ENCODE data around the gene PDCD6IP. TPM values are rescaled to one million over a fixed set of nuclear protein-coding genes. Genes with fewer than 3 reads are reported as not detected.
"Not testable (repeated sequence)": the region's sequence is repeated elsewhere in the genome, so short reads cannot be mapped to it uniquely, and the experiment has no call there.

The PDCD6IP gene
- total and polyA plus RNA-seq, 2 donors (not counting 1 experiment from before 2014, with no cell fraction given), result 99.4 to 146 TPM

DNA sequence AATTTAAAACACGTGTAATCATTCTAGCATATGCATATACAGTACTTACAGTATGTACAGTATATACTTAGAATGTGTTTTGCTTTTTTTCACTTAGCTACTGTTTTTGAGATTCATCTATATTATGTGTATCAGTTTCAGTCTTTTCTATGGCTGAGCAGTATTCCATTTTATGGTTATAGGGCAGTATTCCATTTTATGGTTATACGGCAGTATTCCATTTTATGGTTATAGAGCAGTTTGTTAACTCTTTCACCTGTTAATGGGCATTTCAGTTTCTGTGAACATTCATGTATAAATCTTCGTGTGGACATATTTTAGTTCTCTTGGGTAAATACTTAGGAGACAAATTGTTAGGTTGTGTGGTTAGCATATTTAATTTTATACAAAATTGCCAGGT, 40.9 kb downstream of the PDCD6IP start:
- Histone ChIP-seq H3K4me1 (ENCODE audit: control insufficient read depth, extremely low read depth, insufficient read depth, low read length) (no peaks in the 10 kb centered on the region), H3K4me3 (replicated peaks in 1 of 4; ENCODE audit: control extremely low read depth in 1 of 4, insufficient read depth in 1 of 4, low read depth in 3 of 4, low read length in 4 of 4) (no peak overlapping the region), H3K27ac (ENCODE audit: insufficient read depth, low read length) (no peak overlapping the region), H3K79me2 (ENCODE audit: control insufficient read depth, insufficient read depth, low read length) (no peaks in the 10 kb centered on the region), H3K4me2 (ENCODE audit: extremely low read depth, insufficient read depth, low read length) (no peak overlapping the region), H3K27me3 (ENCODE audit: control insufficient read depth, insufficient read depth, low read length) (no peaks in the 10 kb centered on the region), H3K9me3 (ENCODE audit: control insufficient read depth, insufficient read depth, low read depth, low read length) (no peaks in the 10 kb centered on the region), H4K20me1 (ENCODE audit: control insufficient read depth, extremely low read depth, insufficient read depth, low read length) (no peaks in the 10 kb centered on the region), H2AFZ (ENCODE audit: low read length) (no peak overlapping the region), H3K9ac (ENCODE audit: insufficient read depth, low read length) (no peak overlapping the region), H3K36me3 (ENCODE audit: control insufficient read depth, insufficient read depth, low read length) (no peaks in the 10 kb centered on the region)
- TF ChIP-seq, protein P1, sequence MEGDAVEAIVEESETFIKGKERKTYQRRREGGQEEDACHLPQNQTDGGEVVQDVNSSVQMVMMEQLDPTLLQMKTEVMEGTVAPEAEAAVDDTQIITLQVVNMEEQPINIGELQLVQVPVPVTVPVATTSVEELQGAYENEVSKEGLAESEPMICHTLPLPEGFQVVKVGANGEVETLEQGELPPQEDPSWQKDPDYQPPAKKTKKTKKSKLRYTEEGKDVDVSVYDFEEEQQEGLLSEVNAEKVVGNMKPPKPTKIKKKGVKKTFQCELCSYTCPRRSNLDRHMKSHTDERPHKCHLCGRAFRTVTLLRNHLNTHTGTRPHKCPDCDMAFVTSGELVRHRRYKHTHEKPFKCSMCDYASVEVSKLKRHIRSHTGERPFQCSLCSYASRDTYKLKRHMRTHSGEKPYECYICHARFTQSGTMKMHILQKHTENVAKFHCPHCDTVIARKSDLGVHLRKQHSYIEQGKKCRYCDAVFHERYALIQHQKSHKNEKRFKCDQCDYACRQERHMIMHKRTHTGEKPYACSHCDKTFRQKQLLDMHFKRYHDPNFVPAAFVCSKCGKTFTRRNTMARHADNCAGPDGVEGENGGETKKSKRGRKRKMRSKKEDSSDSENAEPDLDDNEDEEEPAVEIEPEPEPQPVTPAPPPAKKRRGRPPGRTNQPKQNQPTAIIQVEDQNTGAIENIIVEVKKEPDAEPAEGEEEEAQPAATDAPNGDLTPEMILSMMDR (conservative IDR thresholded peaks at IDR 0.05 in 1 of 2, IDR thresholded peaks at IDR 0.05 in 1 of 2; ENCODE audit: low read depth in 1 of 2, low read length in 2 of 2), result no peak
- no peak for TF ChIP-seq EZH2 (IDR thresholded peaks at IDR 0.05; ENCODE audit: low read length, missing control alignments)
- DNase-seq (ENCODE audit: low read depth in 2 of 2), result no peak

DNA sequence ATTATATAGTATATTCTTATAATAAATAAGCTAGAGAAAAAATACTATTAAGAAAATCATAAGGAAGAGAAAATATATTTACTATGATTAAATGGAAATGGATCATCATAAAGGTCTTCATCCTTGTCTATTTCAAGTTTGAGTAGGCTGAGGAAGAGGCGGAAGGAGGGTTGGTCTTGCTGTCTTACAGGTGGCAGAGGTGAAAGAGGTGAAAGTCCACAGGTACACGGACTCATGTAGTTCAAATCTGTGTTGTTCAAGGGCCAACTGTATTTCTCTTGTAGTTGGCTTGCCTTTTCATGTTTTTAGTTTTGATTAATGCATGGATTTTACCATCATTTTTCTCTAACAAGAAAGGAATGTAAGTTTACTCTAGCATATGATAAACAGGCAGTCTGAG, 41.7 kb downstream of the PDCD6IP start:
- Histone ChIP-seq H3K4me2 (ENCODE audit: extremely low read depth, insufficient read depth, low read length) (no peak overlapping the region), H3K9me3 (ENCODE audit: control insufficient read depth, insufficient read depth, low read depth, low read length) (no peaks in the 10 kb centered on the region), H3K27ac (ENCODE audit: insufficient read depth, low read length) (no peak overlapping the region), H3K9ac (ENCODE audit: insufficient read depth, low read length) (no peak overlapping the region), H2AFZ (ENCODE audit: low read length) (no peak overlapping the region), H3K4me3 (replicated peaks in 1 of 4; ENCODE audit: control extremely low read depth in 1 of 4, insufficient read depth in 1 of 4, low read depth in 3 of 4, low read length in 4 of 4) (no peak overlapping the region), H3K36me3 (ENCODE audit: control insufficient read depth, insufficient read depth, low read length) (no peaks in the 10 kb centered on the region), H3K4me1 (ENCODE audit: control insufficient read depth, extremely low read depth, insufficient read depth, low read length) (no peaks in the 10 kb centered on the region), H4K20me1 (ENCODE audit: control insufficient read depth, extremely low read depth, insufficient read depth, low read length) (no peaks in the 10 kb centered on the region), H3K27me3 (ENCODE audit: control insufficient read depth, insufficient read depth, low read length) (no peaks in the 10 kb centered on the region), H3K79me2 (ENCODE audit: control insufficient read depth, insufficient read depth, low read length) (no peaks in the 10 kb centered on the region)
- no peak for TF ChIP-seq EZH2 (IDR thresholded peaks at IDR 0.05; ENCODE audit: low read length, missing control alignments)
- TF ChIP-seq, protein P1 (conservative IDR thresholded peaks at IDR 0.05 in 1 of 2, IDR thresholded peaks at IDR 0.05 in 1 of 2; ENCODE audit: low read depth in 1 of 2, low read length in 2 of 2), result no peak
- no peak for DNase-seq (ENCODE audit: low read depth in 2 of 2)

DNA sequence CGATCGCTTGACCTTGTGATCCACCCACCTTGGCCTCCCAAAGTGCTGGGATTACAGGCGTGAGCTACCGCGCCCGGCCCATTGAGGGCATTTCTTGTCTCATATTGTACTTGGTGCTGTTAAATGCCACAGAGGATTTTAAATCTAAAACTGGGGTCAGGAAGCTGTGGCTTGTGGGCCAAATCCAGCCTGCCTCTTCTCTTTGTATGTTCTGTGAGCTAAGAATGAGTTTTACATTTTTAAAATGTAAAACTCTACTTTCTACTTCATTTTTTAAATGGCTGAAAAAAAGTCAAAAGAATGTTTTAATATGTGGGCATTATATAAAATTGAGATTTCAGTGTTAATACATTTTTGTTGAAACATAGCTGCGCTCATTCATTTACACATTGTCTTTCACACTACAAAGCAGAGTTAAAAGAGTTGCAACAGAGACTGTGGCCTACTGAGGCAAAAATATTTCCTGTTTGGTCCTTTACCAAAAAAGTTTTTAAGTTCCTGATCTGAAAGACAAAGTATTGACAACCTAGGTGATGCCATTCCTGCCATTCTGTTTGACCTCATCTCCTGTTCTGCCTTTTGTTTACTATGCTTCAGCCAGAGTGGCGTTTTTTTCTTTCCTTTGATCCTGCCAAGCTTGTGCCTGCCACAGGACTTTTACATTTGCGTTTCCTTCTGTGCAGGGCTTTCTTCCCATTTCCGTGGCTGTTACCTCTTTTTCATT, 50.4 kb downstream of the PDCD6IP start:
- H2AFZ ChIP-seq (ENCODE audit: low read length), result no peak overlapping the region
- H3K9me3 ChIP-seq (ENCODE audit: control insufficient read depth, insufficient read depth, low read depth, low read length), result no peaks in the 10 kb centered on the region
- H3K36me3 ChIP-seq (ENCODE audit: control insufficient read depth, insufficient read depth, low read length), result no peaks in the 10 kb centered on the region
- no peak for DNase-seq (ENCODE audit: low read depth in 2 of 2)
- H3K4me3 ChIP-seq (replicated peaks in 1 of 4; ENCODE audit: control extremely low read depth in 1 of 4, insufficient read depth in 1 of 4, low read depth in 3 of 4, low read length in 4 of 4), result no peak overlapping the region
- no peak for TF ChIP-seq EZH2 (IDR thresholded peaks at IDR 0.05; ENCODE audit: low read length, missing control alignments)
- TF ChIP-seq, protein P1 (conservative IDR thresholded peaks at IDR 0.05 in 1 of 2, IDR thresholded peaks at IDR 0.05 in 1 of 2; ENCODE audit: low read depth in 1 of 2, low read length in 2 of 2), result no peak
- no peak overlapping the region for H3K4me2 ChIP-seq (ENCODE audit: extremely low read depth, insufficient read depth, low read length)
- H3K27ac ChIP-seq (ENCODE audit: insufficient read depth, low read length), result no peak overlapping the region
- no peaks in the 10 kb centered on the region for H3K4me1 ChIP-seq (ENCODE audit: control insufficient read depth, extremely low read depth, insufficient read depth, low read length)
- no peak overlapping the region for H3K9ac ChIP-seq (ENCODE audit: insufficient read depth, low read length)
- no peaks in the 10 kb centered on the region for H4K20me1 ChIP-seq (ENCODE audit: control insufficient read depth, extremely low read depth, insufficient read depth, low read length)
- no peaks in the 10 kb centered on the region for H3K79me2 ChIP-seq (ENCODE audit: control insufficient read depth, insufficient read depth, low read length)
- no peaks in the 10 kb centered on the region for H3K27me3 ChIP-seq (ENCODE audit: control insufficient read depth, insufficient read depth, low read length)

DNA sequence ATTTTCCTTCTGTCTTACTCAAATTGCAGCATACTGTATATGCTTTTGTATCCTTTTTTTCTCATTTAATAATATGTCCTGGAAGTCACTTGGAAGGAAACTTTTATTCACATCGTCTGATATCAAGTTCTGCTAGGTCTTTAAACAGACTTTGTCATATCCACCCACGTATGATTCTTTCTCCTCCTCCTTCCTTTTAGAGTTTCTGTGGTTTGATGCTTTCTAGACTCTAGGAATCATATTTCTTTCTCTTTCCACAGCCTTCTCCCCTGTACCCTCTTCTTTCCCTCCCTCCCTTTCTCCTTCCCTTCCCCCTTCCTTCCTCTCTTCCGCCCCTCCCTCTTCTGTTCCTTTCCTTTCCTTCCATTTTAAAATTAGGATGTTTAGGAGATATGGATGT, 52.2 kb downstream of the PDCD6IP start:
- not testable (repeated sequence) for H3K9ac ChIP-seq (ENCODE audit: insufficient read depth, low read length); H3K4me3 ChIP-seq (replicated peaks in 1 of 4; ENCODE audit: control extremely low read depth in 1 of 4, insufficient read depth in 1 of 4, low read depth in 3 of 4, low read length in 4 of 4); H3K27me3 ChIP-seq (ENCODE audit: control insufficient read depth, insufficient read depth, low read length); H2AFZ ChIP-seq (ENCODE audit: low read length); H3K79me2 ChIP-seq (ENCODE audit: control insufficient read depth, insufficient read depth, low read length); H3K36me3 ChIP-seq (ENCODE audit: control insufficient read depth, insufficient read depth, low read length); H3K4me2 ChIP-seq (ENCODE audit: extremely low read depth, insufficient read depth, low read length); H4K20me1 ChIP-seq (ENCODE audit: control insufficient read depth, extremely low read depth, insufficient read depth, low read length); H3K27ac ChIP-seq (ENCODE audit: insufficient read depth, low read length); H3K4me1 ChIP-seq (ENCODE audit: control insufficient read depth, extremely low read depth, insufficient read depth, low read length); H3K9me3 ChIP-seq (ENCODE audit: control insufficient read depth, insufficient read depth, low read depth, low read length)
- peak in 1 of 2 donors; percentile 26 for DNase-seq (ENCODE audit: low read depth in 2 of 2)

DNA sequence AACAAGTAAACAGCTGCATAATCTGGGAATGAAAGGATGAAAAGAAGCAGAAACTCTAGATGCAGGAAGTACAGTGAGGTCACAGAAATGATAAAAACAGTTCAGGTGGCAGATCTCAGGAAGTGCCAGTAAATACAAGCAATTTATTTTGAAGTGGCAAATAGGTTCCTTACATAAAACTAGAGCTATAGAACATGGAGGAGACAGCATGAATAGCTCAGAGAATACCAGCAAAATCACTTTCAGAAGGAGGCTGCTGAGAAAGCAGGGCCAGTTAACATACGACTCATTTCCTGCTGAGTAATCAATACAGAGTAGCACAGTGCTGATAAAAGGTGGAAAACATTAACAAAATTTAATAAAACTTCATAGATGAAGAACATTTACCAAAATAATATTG, 57.0 kb downstream of the PDCD6IP start:
- not testable (repeated sequence) for H3K9me3 ChIP-seq (ENCODE audit: control insufficient read depth, insufficient read depth, low read depth, low read length); H3K36me3 ChIP-seq (ENCODE audit: control insufficient read depth, insufficient read depth, low read length); H3K4me2 ChIP-seq (ENCODE audit: extremely low read depth, insufficient read depth, low read length); H3K4me1 ChIP-seq (ENCODE audit: control insufficient read depth, extremely low read depth, insufficient read depth, low read length); H3K27me3 ChIP-seq (ENCODE audit: control insufficient read depth, insufficient read depth, low read length); H3K9ac ChIP-seq (ENCODE audit: insufficient read depth, low read length); H3K79me2 ChIP-seq (ENCODE audit: control insufficient read depth, insufficient read depth, low read length); H2AFZ ChIP-seq (ENCODE audit: low read length); H4K20me1 ChIP-seq (ENCODE audit: control insufficient read depth, extremely low read depth, insufficient read depth, low read length); H3K4me3 ChIP-seq (replicated peaks in 1 of 4; ENCODE audit: control extremely low read depth in 1 of 4, insufficient read depth in 1 of 4, low read depth in 3 of 4, low read length in 4 of 4)
- peak overlapping the region; percentile 52 for H3K27ac ChIP-seq (ENCODE audit: insufficient read depth, low read length)
- DNase-seq (ENCODE audit: low read depth in 2 of 2), result peak in 1 of 2 donors; percentile 11
